ENCODE measurements around the gene MAP1LC3B.
"Not testable (repeated sequence)": the region's sequence is repeated elsewhere in the genome, so short reads cannot be mapped to it uniquely, and the experiment has no call there.

MAP1LC3B gene

DNA sequence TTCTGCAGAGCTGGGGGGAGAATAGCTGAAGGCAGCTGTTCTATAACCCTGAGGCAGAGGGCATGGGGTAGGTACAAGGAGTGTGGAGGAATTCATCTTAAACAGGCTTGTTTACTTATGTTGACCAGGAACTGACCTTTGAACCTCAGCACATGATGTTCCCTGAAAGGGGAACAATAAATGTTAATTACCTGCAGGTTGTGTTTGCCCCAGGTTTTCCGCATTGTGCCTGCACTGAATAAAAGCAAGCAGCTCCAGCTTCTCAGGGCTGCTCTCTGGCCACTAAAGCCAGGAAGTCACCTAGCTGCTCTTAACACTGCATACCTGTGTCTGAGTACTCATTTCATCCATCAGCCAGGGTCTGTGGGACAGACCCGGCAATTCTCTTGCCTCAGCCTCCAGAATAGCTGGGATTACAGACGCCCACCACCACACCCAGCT is 12.8 kb upstream of the MAP1LC3B start:
- H3K27ac ChIP-seq: not testable (repeated sequence)

DNA sequence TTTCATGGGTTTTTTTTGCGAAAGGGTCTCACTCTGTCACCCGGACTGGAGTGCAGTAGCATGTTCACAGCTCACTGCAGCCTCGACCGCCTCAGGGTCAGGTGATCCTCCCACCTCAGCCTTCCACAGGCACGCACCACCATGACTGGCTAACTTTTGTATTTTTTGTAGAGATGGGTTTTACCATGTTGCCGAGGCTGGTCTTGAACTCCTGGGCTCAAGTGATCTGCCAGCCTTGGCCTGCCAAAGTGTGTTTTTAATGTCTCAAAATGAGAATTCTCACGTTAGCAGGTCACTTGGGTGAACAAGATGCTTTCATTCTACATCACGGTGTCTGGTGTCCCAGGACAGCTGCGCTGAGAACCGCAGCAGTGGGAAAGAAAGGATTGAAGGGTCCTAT is 11.7 kb upstream of the MAP1LC3B start:
- H3K27ac ChIP-seq: no peak overlapping the region
- no peak for DNase-seq (ENCODE audit: low read depth, low spot score)

More for the DNA sequence above, 12.8 kb upstream of the MAP1LC3B start:
- DNase-seq (ENCODE audit: low read depth, low spot score): not testable (repeated sequence)

DNA sequence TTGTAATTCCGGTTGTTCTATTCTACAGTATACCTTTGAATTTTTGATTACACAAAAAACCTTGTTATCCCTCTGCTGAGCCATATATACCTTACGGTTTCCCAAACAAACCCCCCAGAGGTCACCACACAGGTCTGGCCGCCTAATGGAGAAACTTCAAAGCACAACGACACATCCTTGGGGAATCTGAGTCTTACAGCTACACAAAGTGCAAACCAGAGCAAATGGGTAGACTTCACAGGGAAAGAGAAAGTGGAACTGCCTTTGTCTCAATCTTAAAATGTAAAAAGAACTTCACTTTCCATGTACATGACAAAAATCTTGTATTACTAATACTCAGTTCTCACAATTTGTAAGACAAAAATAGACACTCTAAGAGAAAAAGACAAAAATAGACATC is 11.3 kb upstream of the MAP1LC3B start:
- no peak overlapping the region for H3K27ac ChIP-seq
- no peak for DNase-seq (ENCODE audit: low read depth, low spot score)

DNA sequence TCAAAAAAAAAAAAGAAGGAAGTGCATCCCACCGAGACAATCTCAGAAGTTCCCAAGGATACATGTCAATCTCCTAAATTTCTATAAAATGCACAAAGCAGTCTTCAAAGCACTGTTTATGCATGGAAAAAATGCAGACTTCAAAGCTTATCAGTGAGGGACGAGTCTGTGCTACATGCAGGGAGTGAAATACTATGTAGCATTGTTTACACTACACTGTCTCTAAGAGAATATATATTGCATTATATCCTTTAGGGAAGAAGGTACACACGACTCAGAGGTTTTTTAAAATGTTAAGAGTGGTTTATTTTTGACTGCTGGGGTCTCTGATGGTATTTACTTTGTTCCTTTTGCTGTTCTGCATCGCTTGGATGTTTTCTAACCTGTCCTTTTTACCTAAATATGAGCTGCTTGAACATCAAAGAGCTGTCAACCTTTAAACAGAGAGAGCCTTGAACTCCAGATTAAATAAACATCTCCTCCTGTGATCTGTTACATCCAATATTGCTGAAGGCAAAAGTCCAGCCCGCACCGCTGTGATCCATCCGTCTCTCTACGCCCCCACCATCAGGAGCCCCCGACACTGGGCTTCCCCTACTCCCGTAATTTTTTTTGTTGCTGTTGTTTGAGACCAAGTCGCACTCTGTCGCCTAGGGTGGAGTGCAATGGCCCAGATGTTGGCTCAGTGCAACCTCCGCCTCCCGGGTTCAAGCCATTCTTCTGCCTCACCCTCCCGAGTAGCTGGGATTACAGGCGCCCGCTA is 9.9 kb upstream of the MAP1LC3B start:
- no peak for DNase-seq (ENCODE audit: low read depth, low spot score)
- peak overlapping the region; percentile 80 for H3K27ac ChIP-seq

DNA sequence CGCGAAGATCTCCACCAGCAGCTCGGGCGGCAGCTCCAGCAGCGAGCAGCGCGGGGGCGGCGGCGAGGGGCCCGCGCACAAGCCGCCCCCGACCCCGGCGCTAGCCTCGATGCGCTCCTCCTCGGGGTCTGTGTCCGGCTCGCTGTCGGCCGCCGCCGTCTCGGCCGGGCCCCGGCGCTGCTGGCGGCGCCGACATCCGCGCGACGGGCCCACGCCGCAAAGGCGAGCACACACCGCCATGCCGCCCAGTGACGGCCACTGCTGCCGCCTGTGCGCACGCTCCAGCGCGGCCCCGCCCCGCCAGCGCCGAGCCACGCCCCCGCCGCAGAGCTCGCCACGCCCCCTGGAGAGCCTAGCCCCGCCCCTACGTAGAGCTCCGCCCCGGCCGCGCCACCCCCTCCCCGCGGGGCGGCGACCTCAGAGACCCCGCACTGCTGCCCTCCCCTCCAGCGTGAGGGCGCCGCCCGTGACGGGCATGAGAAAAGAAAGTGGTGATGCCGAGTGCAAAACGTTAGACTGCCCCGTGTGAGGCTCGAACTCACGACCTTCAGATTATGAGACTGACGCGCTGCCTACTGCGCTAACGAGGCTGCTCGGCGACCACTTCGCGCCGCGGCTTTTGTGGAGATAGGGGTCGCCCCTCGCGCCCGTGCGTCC is 8.5 kb upstream of the MAP1LC3B start, which contains the start of gene FBXO31:
Gene FBXO31 (minus strand): TSS at position 272 of the 657 bp plus-strand sequence. CDS start 32 bp downstream, at position 240.
- H3K27ac ChIP-seq: peak within 1 kb of the TSS; percentile 80
- DNase-seq (ENCODE audit: low read depth, low spot score): peak; percentile 66

DNA sequence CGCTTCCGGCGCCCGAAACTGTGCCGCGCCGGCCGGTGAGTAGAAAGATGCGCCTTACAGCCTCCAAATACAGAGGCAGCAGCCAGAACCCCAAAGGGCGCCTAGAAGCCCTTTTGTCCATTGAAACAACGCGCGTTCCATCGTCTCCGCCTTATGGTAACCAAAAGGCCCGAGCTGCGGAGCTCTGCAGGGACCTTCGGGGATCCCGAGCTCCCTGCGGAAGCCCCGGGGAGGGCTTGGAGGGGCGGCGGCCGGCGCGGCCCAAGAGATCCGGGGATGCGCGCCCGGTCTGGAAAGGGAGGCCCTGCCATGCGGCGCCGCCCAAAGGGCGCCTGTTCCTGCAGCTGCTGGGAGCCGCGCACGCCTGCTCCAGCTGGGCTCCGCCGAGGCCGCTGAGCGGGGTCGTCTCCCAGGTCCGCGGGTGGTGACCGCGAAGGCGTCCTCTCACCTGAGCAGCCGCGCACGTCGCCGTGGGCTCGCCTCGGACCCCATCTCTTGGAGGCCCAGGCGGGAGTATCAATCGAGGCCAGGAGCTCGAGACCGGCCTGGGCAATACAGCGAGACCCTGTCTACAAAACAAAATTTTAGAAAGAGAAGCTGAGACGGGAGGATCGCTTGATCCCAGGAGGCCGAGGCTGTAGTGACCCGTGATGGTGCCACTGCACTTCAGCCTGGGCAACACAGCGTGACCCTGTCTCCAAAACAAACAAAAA is 7.8 kb upstream of the MAP1LC3B start:
- no peak for DNase-seq (ENCODE audit: low read depth, low spot score)
- H3K27ac ChIP-seq: peak overlapping the region; percentile 80

DNA sequence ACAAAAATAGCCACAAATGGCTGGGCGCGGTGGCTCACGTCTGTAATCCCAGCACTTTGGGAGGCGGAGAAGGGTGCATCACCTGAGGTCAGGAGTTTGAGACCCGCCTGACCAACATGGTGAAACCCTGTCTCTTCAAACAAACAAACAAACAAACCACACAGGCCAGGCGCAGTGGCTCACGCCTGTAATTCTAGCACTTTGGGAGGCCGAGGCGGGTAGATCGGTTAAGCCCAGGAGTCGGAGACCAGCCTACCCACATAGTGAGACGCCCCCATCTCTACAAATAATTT is 7.3 kb upstream of the MAP1LC3B start:
- not testable (repeated sequence) for DNase-seq (ENCODE audit: low read depth, low spot score)

DNA sequence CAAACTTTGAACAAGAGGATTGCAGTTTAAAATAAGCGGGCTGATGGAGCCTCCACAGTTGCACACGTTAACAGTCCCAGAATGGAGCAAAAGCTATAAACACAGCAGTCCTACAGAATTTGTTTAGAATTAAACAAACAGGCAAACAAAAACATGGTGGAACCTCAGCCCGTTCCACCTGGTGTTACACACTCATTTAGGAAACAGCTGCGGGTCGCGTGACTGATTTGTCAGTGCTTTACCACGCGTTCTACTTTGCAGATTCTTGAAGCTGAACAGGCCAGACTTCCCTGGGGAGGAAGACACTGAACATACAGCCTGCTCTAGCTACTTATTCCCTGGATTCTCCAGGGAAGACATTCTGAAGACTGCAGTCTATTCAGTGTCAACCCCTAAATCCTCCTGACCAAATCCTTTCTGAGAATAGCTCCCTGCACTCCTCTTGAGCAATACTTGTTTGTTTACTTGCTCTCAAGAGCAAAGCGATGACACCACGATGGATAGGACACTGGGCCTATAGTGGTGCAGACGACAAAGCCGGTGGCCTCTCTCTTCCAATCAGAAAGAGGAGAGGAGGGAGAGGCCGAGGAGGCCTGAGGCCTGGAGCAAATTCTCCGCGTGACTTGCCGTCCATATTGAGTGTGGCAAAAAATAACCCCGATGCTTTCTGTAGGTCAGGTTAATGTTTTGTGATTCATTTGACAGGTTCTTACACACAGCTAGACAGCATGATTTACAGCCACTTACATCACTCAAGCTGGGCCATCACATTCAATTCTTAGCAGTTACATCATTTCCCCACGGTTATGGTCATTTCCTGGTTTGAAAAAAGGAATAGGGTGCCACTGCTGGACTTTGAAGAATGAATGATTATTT is 4.0 kb upstream of the MAP1LC3B start:
- peak overlapping the region; percentile 96 for H3K27ac ChIP-seq
- peak; percentile 99 for DNase-seq (ENCODE audit: low read depth, low spot score)

More for the DNA sequence above, 7.3 kb upstream of the MAP1LC3B start:
- peak overlapping the region; percentile 80 for H3K27ac ChIP-seq

DNA sequence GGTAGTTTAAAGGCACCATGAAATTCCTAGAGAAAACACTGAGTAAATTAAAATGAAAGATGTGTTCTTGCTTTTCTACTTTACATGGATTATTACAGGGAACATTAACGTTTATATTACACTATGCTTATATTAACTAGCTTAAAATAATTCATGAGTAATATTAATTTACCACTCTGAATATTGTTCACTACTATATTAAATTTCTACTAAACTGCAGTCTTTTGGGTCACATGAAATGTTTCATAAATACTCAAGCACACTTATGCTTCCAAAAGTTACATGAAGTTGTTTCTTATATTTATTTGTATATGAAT is 3.4 kb upstream of the MAP1LC3B start:
- peak overlapping the region; percentile 96 for H3K27ac ChIP-seq
- no peak for DNase-seq (ENCODE audit: low read depth, low spot score)

DNA sequence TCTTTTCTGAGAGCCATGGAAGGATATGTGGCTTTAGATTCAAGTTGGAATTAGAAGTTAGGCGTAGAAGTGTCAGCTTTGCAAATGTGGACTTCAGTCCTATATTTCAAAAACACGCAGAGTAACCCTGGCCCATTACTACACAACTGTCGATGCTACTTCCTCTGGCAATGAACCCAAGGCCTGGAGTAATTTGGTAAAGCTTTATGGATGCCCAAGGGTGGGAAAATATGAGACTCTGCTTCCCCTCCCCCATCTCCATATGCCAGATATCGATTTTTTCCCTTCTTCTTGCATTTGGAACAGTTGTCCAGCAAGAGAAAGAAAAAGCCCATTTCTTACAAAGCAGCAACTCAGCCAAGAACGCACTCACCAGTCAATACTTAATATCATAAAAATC is 2.9 kb upstream of the MAP1LC3B start:
- no peak for DNase-seq (ENCODE audit: low read depth, low spot score)

DNA sequence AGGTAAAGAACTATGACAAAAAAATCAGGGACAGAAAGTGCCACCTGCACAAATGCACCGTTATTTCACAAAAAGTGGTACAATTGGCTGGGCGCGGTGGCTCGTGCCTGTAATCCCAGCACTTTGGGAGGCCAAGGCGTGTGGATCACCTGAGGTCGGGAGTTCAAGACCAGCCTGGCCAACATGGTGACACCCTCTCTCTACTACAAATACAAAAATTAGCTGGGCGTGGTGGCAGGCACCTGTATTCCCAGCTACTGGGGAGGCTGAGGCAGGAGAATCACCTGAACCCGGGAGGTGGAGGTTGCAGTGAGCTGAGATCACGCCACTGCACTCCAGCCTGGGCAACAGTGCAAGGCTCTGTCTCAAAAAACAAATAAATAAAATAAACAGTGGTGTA is 2.2 kb upstream of the MAP1LC3B start:
- DNase-seq (ENCODE audit: low read depth, low spot score): not testable (repeated sequence)
- H3K27ac ChIP-seq: peak overlapping the region; percentile 96

More for the DNA sequence above, 2.9 kb upstream of the MAP1LC3B start:
- H3K27ac ChIP-seq: peak overlapping the region; percentile 96

DNA sequence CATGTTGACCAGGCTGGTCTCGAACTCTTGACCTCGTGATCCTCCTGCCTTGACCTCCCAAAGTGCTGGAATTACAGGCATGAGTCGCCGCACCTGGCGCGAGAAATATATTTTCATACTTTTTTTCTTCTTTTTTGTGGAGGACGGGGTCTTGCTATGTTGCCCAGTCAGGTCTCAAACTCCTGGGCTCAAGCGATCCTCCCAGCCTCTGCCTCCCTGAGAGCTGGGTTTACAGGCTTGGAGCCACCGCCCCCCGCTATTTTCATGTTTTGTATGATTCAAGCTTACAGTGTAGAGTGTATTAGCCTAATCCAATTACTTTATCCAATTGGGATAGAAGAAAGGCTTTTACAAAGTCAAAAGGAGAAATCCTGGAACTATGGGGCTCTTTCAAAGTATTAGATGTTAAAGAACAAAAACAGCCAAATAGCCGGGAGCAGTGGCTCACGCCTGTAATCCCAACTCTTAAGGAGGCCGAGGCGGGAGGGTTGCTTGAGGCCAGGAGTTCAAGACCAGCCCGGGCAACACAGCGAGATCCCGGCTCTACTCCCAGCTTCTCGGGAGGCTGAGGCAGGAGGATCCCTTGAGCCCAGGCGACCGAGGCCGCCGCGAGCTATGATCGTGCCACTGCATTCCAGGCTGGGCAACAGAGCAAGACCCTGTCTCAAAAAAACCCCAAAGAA is 1.4 kb upstream of the MAP1LC3B start:
- peak overlapping the region; percentile 96 for H3K27ac ChIP-seq
- DNase-seq (ENCODE audit: low read depth, low spot score): no peak

DNA sequence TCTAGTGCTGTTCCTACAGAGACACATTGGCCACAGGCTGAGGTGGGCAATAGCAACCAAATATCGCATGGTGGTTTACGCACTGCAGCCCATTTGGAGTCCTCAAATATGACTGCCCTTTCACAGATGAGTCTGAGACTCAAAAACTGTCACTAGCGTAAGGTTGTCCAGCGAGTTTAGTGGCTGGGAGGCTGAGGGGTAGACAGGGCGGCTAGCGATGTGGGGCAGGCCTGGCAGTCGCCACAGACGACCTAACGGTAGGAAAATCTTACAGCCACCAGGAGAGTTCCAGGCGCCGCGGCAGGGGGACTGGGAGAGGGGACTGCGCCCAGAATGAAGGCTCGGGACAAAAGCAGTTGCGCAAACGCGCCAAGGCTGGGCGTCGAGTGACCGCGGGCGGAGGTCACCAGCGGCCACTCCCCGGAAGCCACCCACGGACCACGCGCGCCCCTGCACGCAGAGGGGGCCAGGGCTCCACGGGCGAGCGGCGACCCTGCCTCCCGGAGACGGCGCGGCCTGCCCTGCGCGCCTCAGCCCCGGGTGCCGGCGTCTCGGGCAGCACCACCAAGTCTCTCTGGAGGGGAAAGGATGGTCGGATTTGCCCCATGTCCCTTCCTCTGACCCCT is 699 bp upstream of the MAP1LC3B start:
- H3K27ac ChIP-seq: peak overlapping the region; percentile 96
- DNase-seq (ENCODE audit: low read depth, low spot score): no peak

DNA sequence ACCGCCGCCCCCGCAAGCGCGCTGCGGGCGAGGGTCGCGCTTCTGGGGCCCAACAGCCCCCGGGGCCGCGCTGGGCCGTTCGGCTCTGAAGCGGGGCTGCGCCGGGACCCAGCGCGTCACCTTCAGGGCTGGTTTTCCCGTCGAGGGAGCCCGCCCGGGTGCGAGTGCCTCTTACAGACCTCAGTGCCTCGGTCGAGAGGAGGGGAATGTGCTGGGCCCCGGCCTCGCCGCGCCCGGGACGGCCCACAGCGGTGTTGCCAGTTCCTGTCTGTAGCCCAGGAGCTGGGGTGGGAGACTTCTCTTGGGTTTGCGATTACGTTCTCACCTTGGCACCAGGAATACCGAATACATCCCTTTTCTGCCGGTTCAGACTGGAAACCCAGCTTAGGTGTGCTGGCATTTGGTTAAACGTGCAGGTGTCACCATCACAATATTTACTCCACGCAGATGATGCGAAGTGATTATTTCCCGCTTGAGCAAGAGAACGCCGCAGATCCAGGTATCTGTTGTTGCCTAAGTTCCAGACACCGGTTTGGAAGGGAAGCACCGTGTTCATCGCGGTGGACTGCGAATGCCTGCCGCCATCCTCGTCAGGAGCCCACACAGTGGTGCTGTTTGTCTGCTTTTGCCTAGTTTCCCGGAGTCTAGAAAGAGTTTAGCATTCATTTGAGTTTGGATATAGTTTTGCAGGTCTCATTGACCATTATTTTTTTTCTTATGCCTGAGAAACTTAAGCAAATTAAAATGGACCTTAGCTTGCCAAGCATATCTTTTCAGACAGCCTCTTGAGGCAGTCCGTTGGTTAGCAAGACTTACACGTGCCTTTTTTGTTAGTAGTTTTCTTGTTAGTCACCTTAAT is 914 bp downstream of the MAP1LC3B start:
- H3K27ac ChIP-seq: peak overlapping the region; percentile 96
- DNase-seq (ENCODE audit: low read depth, low spot score): no peak

DNA sequence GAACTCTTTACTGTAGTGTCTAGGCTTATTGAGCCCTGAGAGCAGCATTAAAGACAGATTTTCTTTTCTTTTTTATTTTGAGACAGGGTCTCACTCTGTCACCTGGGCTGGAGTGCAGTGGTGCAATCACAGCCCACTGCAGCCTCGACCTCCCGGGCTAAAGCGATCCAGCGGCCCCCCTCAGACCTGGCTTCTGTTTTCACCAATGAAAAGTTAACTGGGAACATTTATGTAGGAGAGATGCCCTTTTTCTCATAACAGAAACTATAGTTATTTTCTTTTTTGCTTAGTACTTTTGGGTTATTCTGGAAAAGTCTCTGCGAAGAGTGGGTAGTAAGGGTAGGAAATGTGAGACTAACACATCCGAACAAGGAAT is 1.5 kb downstream of the MAP1LC3B start:
- H3K27ac ChIP-seq: peak overlapping the region; percentile 96
- no peak for DNase-seq (ENCODE audit: low read depth, low spot score)

DNA sequence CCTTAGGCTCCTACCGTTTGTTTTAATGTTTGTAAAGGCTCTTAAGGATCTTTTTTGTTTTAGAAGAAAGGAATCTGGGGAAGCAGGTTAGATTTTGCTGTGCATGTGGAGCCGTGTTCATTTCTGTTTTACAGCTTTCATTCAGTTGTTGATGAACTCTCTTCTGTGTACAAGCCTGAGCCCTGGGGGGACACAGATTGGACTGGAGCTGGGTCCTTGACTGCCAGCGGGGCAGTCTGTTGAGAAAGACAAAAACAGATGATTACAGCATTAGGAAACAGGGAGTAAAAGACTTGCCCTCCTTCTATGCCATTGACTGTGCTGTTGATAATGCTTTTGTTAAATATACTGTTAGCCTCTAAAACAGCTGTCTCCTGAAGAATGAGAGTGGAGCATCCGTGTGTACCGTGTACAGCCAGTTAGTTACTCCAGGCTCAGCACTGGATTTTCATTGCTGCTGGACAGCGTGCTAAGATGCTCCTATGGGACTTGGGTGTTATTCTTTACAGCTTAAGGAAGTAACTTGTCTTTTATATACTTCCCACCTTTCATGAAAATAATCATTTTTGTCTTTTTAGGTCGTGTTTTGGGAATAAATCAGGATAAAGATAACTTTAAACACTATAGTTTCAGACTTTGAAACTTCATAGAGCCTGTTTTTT is 3.2 kb downstream of the MAP1LC3B start:
- DNase-seq (ENCODE audit: low read depth, low spot score): no peak
- no peak overlapping the region for H3K27ac ChIP-seq

DNA sequence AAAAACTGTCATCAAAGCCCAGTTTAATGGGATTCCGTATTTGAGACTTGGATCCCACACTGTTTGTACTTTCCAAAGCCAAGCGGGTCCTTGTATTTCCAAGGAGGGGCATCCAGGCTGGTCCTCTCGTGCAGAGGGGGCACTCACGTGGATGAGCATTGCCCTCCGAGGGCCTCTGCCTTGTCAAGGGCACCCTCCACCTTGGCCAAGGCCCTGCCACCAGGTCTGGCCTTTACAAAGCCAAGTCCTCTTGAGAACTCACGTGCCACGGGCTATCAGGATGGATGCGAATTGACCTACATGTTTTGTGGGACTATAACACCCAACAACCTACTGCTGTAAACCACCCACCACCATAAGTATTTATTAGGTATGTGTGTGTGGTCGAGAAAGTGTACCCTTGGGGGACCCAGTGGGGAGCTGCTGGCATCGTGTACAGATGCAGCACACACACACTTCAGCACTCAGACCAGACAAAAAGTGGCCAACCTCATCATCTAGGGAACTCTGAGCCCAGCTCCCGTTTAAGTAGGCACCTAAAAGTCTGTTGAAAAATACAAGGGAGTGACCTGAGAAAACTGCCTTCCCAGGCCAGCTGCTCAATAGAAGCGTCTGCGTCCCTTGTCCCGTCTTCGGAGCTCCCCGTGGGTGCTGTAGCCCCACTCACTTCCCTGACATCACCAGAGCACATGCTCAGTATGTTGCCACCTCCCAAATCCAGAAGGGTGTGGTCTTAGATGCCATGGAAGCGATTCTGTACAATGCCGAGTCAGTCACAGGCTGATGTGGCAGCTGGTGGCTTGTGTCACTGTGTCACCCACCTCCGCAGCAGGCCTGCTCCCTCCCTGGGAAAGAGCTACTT is 12.9 kb downstream of the MAP1LC3B start:
- DNase-seq (ENCODE audit: low read depth, low spot score): no peak
- H3K27ac ChIP-seq: peak overlapping the region; percentile 1

All from epithelial cell of prostate (primary cell).